ENCODE data around the gene RIC8A. TPM values are rescaled to one million over a fixed set of nuclear protein-coding genes. Genes with fewer than 3 reads are reported as not detected.
A peak's percentile ranks its signal among the peaks of the same experiment; 100 is the strongest.

RIC8A gene
- total RNA-seq, 1 donor from 2014 or later = 122 TPM

DNA sequence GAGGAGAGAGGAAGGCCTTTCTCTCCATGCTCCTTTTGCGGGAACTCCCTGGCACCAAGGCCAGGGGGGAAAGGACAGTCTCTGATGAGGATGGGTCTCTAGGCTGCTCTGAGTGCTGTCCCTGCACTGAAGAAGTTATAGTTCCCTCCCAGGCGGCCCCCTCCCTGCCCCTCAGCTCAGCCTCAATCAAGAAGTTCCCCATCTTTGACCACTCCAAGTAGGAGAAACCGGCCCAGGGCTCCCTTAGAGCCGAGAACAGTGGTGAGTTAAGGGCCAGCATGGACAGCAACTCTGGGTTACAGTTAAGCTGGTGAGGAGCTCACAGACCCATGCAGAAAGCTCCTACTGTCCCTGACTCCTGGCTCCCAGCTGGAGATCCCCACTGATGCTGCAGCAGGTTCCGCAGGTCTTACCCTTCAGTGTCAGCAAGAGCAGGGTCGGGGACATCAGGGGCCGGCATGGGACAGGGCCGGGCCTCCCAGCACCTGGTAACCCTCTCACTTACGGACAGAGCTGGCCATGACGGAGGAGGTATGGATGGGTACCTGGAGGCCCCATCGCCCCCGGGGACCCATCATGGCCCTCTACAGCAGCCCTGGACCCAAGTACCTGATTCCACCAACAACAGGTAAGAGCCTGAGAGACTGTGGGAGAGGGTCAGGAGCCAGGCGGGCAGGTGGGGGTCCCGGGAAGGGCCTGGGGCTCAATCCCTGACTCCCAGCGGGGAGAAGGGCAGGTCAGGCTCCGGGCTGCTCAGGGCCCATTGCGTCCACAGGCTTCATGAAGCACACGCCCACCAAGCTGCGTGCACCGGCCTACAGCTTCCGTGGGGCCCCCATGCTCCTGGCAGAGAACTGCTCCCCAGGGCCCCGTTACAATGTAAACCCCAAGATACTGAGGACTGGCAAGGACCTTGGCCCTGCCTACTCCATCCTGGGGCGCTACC, 10.4 kb upstream of the RIC8A start:
- DNase-seq (ENCODE audit: low read depth, low spot score) = no peak

DNA sequence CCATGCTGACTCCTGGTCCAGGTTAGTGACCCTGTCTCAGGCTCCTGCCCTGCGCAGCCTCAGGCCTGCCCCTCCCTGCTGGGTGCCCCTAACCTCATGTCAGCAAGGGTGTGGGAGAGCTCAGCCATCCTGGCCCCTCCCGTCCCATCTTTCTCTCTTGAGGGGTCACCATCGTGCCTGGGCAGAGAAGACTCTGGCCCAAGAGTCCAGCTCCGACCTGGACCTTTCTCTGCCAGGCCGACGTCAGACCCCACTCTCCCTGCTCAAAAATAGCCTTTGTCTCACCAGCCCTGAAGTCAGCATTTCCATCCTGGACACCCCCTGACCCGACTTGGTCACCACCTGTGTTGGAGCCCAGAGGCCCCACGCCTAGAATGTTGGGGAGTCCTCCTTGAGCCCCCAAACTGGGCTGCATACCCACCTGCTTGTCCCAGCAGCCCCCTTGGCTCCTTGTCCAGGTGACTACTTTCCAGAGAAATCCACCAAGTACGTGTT, 9.7 kb upstream of the RIC8A start:
- Mint-ChIP-seq H3K9me3 (no peaks in the 10 kb centered on the region), H3K4me3 (no peak overlapping the region), H3K4me1 (no peaks in the 10 kb centered on the region), H3K27ac (ENCODE audit: unreplicated experiment) (no peak overlapping the region), H3K36me3 (ENCODE audit: low read depth) (no peaks in the 10 kb centered on the region), H3K27me3 (ENCODE audit: low read depth) (no peaks in the 10 kb centered on the region)
- no peak for DNase-seq (ENCODE audit: low read depth, low spot score)
- TF ChIP-seq, protein P1, sequence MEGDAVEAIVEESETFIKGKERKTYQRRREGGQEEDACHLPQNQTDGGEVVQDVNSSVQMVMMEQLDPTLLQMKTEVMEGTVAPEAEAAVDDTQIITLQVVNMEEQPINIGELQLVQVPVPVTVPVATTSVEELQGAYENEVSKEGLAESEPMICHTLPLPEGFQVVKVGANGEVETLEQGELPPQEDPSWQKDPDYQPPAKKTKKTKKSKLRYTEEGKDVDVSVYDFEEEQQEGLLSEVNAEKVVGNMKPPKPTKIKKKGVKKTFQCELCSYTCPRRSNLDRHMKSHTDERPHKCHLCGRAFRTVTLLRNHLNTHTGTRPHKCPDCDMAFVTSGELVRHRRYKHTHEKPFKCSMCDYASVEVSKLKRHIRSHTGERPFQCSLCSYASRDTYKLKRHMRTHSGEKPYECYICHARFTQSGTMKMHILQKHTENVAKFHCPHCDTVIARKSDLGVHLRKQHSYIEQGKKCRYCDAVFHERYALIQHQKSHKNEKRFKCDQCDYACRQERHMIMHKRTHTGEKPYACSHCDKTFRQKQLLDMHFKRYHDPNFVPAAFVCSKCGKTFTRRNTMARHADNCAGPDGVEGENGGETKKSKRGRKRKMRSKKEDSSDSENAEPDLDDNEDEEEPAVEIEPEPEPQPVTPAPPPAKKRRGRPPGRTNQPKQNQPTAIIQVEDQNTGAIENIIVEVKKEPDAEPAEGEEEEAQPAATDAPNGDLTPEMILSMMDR (conservative IDR thresholded peaks at IDR 0.05) = no peak

More for the DNA sequence above, 10.4 kb upstream of the RIC8A start:
- H3K4me1 Mint-ChIP-seq = no peaks in the 10 kb centered on the region
- H3K27me3 Mint-ChIP-seq (ENCODE audit: low read depth) = no peaks in the 10 kb centered on the region
- H3K27ac Mint-ChIP-seq (ENCODE audit: unreplicated experiment) = no peak overlapping the region
- no peaks in the 10 kb centered on the region for H3K9me3 Mint-ChIP-seq
- H3K36me3 Mint-ChIP-seq (ENCODE audit: low read depth) = no peaks in the 10 kb centered on the region
- H3K4me3 Mint-ChIP-seq = no peak overlapping the region
- TF ChIP-seq, protein P1 (conservative IDR thresholded peaks at IDR 0.05) = no peak

DNA sequence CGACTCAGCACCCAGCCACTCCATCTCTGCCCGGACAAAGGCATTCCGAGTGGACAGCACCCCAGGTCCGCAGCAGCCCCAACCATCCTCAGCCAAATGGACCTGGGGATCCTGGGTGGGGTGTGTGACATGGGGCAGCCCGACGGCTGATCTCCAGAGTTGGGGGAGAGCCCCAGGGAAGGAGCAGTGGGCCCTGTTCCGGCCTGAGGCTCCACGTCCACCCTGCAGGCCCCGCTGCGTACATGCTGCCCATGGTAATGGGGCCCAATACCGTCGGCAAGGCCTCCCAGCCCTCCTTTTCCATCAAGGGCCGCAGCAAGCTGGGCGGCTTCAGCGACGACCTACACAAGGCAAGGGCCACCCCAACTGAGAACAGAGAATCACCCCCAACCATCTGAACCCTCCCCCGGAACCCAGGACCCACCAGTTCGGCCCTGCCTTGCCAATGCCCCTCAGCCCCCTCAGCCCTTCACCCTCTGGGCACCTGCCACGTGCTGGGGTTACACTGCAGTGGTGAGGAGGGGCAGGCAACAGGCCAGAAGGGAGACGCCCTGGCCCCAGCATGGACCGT, 9.2 kb upstream of the RIC8A start:
- H3K27me3 Mint-ChIP-seq (ENCODE audit: low read depth) = no peaks in the 10 kb centered on the region
- no peaks in the 10 kb centered on the region for H3K36me3 Mint-ChIP-seq (ENCODE audit: low read depth)
- H3K27ac Mint-ChIP-seq (ENCODE audit: unreplicated experiment) = peak overlapping the region; percentile 54
- H3K4me3 Mint-ChIP-seq = no peak overlapping the region
- no peaks in the 10 kb centered on the region for H3K9me3 Mint-ChIP-seq
- DNase-seq (ENCODE audit: low read depth, low spot score) = no peak
- H3K4me1 Mint-ChIP-seq = no peaks in the 10 kb centered on the region
- TF ChIP-seq, protein P1 (conservative IDR thresholded peaks at IDR 0.05) = no peak

DNA sequence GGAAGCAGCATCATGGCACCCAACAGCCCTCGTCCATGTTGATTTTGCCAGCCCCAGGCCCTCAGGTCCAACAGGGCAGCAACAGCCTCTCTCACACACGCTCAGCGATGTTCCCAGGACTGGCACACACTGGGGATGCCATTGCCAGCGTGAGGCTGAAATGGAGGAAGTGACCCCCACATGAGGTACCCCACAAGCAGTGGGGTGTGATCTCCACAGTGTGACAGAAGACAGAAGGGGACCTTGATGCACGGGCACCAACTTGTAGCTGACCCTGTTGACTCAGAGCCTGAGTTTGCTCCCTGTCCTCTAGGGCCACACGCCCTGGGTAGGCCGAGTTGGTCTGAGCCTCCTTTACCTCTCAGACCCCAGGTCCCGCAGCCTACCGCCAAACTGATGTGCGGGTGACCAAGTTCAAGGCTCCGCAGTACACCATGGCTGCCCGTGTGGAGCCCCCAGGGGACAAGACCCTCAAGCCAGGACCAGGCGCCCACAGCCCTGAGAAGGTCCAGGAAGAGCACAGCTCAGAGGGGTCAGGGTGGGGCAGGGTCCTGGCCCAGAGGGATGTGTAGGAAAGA, 8.4 kb upstream of the RIC8A start:
- TF ChIP-seq, protein P1 (conservative IDR thresholded peaks at IDR 0.05) = no peak
- no peaks in the 10 kb centered on the region for H3K9me3 Mint-ChIP-seq
- no peak for DNase-seq (ENCODE audit: low read depth, low spot score)
- H3K36me3 Mint-ChIP-seq (ENCODE audit: low read depth) = no peaks in the 10 kb centered on the region
- H3K4me3 Mint-ChIP-seq = no peak overlapping the region
- no peaks in the 10 kb centered on the region for H3K4me1 Mint-ChIP-seq
- no peaks in the 10 kb centered on the region for H3K27me3 Mint-ChIP-seq (ENCODE audit: low read depth)
- H3K27ac Mint-ChIP-seq (ENCODE audit: unreplicated experiment) = no peak overlapping the region

DNA sequence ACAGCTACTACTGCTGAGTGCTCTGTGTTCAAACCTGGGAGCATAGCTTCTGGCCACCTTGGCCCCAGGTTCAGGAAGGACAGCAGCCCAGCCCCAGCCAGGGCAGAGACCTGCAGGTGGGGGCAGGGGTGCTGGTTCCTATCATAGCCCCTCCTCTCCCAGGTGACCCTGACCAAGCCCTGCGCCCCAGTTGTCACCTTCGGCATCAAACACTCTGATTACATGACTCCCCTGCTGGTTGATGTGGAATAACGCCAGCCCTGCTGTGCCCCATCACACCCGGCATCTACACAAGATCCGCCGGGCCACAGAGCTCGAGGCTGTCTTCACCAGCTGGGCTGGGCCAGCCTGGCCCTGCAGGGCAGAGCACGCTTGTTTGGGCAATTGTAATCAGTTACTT, 7.7 kb upstream of the RIC8A start:
- Mint-ChIP-seq H3K36me3 (ENCODE audit: low read depth) (no peaks in the 10 kb centered on the region), H3K4me1 (no peaks in the 10 kb centered on the region), H3K4me3 (no peak overlapping the region), H3K27ac (ENCODE audit: unreplicated experiment) (no peak overlapping the region), H3K9me3 (no peaks in the 10 kb centered on the region), H3K27me3 (ENCODE audit: low read depth) (no peaks in the 10 kb centered on the region)
- no peak for DNase-seq (ENCODE audit: low read depth, low spot score)
- TF ChIP-seq, protein P1 (conservative IDR thresholded peaks at IDR 0.05) = no peak
